ENCODE results near the gene PLK3.
"Not testable (repeated sequence)": the region's sequence is repeated elsewhere in the genome, so short reads cannot be mapped to it uniquely, and the experiment has no call there.

The PLK3 gene

GRCh38 chr1:44799770-44800584 lies at the start of gene PLK3:
PLK3 (plus strand) TSS chr1:44800377; CDS start chr1:44800464, 87 bp downstream.
- peak; percentile 74 to 100 (median 98) for DNase-seq

- no peak for DNase-seq
These were observed 42.8 kb upstream of the PLK3 start for GRCh38 chr1:44757420-44757819.

GRCh38 chr1:44759077-44759476 lies 41.1 kb upstream of the PLK3 start:
- DNase-seq = no peak

GRCh38 chr1:44760876-44761275 lies 39.3 kb upstream of the PLK3 start:
- DNase-seq = no peak

GRCh38 chr1:44766421-44766820 lies 33.8 kb upstream of the PLK3 start:
- DNase-seq = not testable (repeated sequence)

- peak; percentile 62 to 95 (median 84) for DNase-seq
These were observed 24.9 kb upstream of the PLK3 start, which contains the start of gene RPS8 for GRCh38 chr1:44775078-44775929. RPS8 (plus strand) TSS chr1:44775540; CDS start chr1:44775597, 57 bp downstream.

- DNase-seq = peak in 9 of 51 donors; percentile 41 to 78 (median 57)
These were observed 24.0 kb upstream of the PLK3 start for GRCh38 chr1:44775930-44776729.

- no peak for DNase-seq
These were observed 23.5 kb upstream of the PLK3 start for GRCh38 chr1:44776730-44777068.

GRCh38 chr1:44777547-44777946 lies 22.6 kb upstream of the PLK3 start:
- DNase-seq = no peak

GRCh38 chr1:44777969-44778635 lies 22.1 kb upstream of the PLK3 start:
- no peak for DNase-seq

- DNase-seq = no peak
These were observed 21.2 kb upstream of the PLK3 start for GRCh38 chr1:44778705-44779576.

GRCh38 chr1:44780583-44781121 lies 19.5 kb upstream of the PLK3 start:
- DNase-seq = no peak

GRCh38 chr1:44783697-44784093 lies 16.5 kb upstream of the PLK3 start:
- no peak for DNase-seq

- DNase-seq = peak in 6 of 51 donors; percentile 25 to 42 (median 33)
These were observed 15.8 kb upstream of the PLK3 start for GRCh38 chr1:44784094-44785028.

- no peak for DNase-seq
These were observed 15.2 kb upstream of the PLK3 start for GRCh38 chr1:44785029-44785380.

- no peak for DNase-seq
These were observed 14.6 kb upstream of the PLK3 start for GRCh38 chr1:44785501-44786137.

- DNase-seq = peak in 19 of 51 donors; percentile 17 to 62 (median 39)
These were observed 13.9 kb upstream of the PLK3 start for GRCh38 chr1:44786138-44786840.
